GM19468 (cell line): ENCODE measurements around the gene SIRPD.

Experiments
- ATAC-seq: cut with Tn5 transposase; IDR thresholded peaks from one replicate; pipeline ENCODE4 v1.9.1; 2021; ENCODE audit warnings: mild to moderate bottlenecking, moderate library complexity, moderate number of reproducible peaks; ENCODE audit not compliant: unreplicated experiment; ENCODE audit errors: extremely low read depth

Gene SIRPD

GRCh38 chr20:1539816-1540419, 17.6 kb downstream of the SIRPD start:
- no peak for ATAC-seq

- ATAC-seq = no peak
These were observed 18.9 kb downstream of the SIRPD start for GRCh38 chr20:1538655-1539054.

GRCh38 chr20:1537731-1538058, 19.8 kb downstream of the SIRPD start:
- no peak for ATAC-seq

- ATAC-seq = no peak
These were observed 20.4 kb downstream of the SIRPD start for GRCh38 chr20:1536893-1537730.

- peak; percentile 79 for ATAC-seq
These were observed 21.9 kb downstream of the SIRPD start for GRCh38 chr20:1535420-1536175.

- no peak for ATAC-seq
These were observed 23.0 kb downstream of the SIRPD start for GRCh38 chr20:1534526-1534925.

- ATAC-seq = no peak
These were observed 24.4 kb downstream of the SIRPD start for GRCh38 chr20:1533059-1533458.

- ATAC-seq = no peak
These were observed 28.7 kb downstream of the SIRPD start for GRCh38 chr20:1528811-1529210.

- ATAC-seq = no peak
These were observed 29.6 kb downstream of the SIRPD start for GRCh38 chr20:1527923-1528322.

- ATAC-seq = no peak
These were observed 30.6 kb downstream of the SIRPD start for GRCh38 chr20:1526896-1527295.

GRCh38 chr20:1526310-1526709, 31.2 kb downstream of the SIRPD start:
- no peak for ATAC-seq

- no peak for ATAC-seq
These were observed 33.5 kb downstream of the SIRPD start for GRCh38 chr20:1524004-1524403.

GRCh38 chr20:1517010-1517409, 40.5 kb downstream of the SIRPD start:
- ATAC-seq = no peak

- no peak for ATAC-seq
These were observed 43.7 kb downstream of the SIRPD start for GRCh38 chr20:1513801-1514200.

- no peak for ATAC-seq
These were observed 48.3 kb downstream of the SIRPD start for GRCh38 chr20:1509237-1509636.

- ATAC-seq = no peak
These were observed 48.9 kb downstream of the SIRPD start for GRCh38 chr20:1508574-1508973.

GRCh38 chr20:1507276-1507675, 50.2 kb downstream of the SIRPD start:
- ATAC-seq = no peak

GRCh38 chr20:1505871-1506270, 51.6 kb downstream of the SIRPD start:
- ATAC-seq = no peak

- ATAC-seq = no peak
These were observed 52.1 kb downstream of the SIRPD start for GRCh38 chr20:1505361-1505760.

- ATAC-seq = peak; percentile 84
These were observed 53.8 kb downstream of the SIRPD start for GRCh38 chr20:1503564-1504227.

- ATAC-seq = no peak
These were observed 57.0 kb downstream of the SIRPD start for GRCh38 chr20:1500496-1500895.
